SK-N-SH (cell line): ENCODE data around the gene ZNF425. TPM values are rescaled to one million over a fixed set of nuclear protein-coding genes. Genes with fewer than 3 reads are reported as not detected.
"Not testable (repeated sequence)": the region's sequence is repeated elsewhere in the genome, so short reads cannot be mapped to it uniquely, and the experiment has no call there.

Experiments
- CTCF ChIA-PET: fragments of 300-600, 350-600 bp; formaldehyde crosslinking; extraction: SDS; loops from one replicate; lab custom pipeline; 2021; lab: Yijun Ruan, JAX
- POLR2A ChIA-PET: fragments of 350-600 bp; sonication (Branson Sonifier 250); formaldehyde crosslinking; extraction: SDS; loops from one replicate; lab custom pipeline; 2020; ENCODE audit warnings: antibody characterized with exemption, inconsistent platforms; lab: Yijun Ruan, JAX
- DNase-seq: peaks from one replicate; pipeline ENCODE4 v3.0.0; 2012
- H2AFZ ChIP-seq: fragments of 200-600 bp; sonication (generic); 2 replicates; pipeline ENCODE4 v1.8.1; 2016; ENCODE audit warnings: antibody characterized with exemption, mild to moderate bottlenecking, low read depth
- H3F3A ChIP-seq: fragments of 200-600 bp; sonication (generic); replicated peaks from 2 replicates; pipeline ENCODE3; 2016; ENCODE audit warnings: antibody characterized with exemption, mild to moderate bottlenecking; ENCODE audit not compliant: insufficient read depth
- H3K27ac ChIP-seq, 2 experiments: fragments of 200-500 bp in 1 of 2; fragments of 200-600 bp in 1 of 2; sonication (Bioruptor generic) in 1 of 2; sonication (generic), shearing (Covaris generic) in 1 of 2; 2 replicates each; pipeline versions ENCODE4 v1.5.1 to v1.6.1; 2014 to 2016; ENCODE audit warnings: low read depth in 2 of 2, inconsistent platforms in 1 of 2, low read length in 1 of 2, mild to moderate bottlenecking in 1 of 2, mixed read lengths in 1 of 2
- H3K27me3 ChIP-seq: fragments of 200-600 bp; sonication (generic), shearing (Covaris generic); 2 replicates; pipeline ENCODE4 v1.6.1; 2016; ENCODE audit warnings: mixed run types; ENCODE audit not compliant: insufficient read depth
- H3K36me3 ChIP-seq, 2 experiments: fragments of 200-500 bp in 1 of 2; fragments of 200-600 bp in 1 of 2; sonication (Bioruptor generic) in 1 of 2; sonication (generic) in 1 of 2; replicated peaks in 1 of 2; 2 replicates each; pipeline versions ENCODE3 to v1.5.1; 2014 to 2016; ENCODE audit warnings: low read length in 1 of 2, mild to moderate bottlenecking in 1 of 2; ENCODE audit not compliant: insufficient read depth in 2 of 2, control insufficient read depth in 1 of 2
- H3K4me1 ChIP-seq, 2 experiments: fragments of 200-500 bp in 1 of 2; fragments of 200-600 bp in 1 of 2; sonication (Bioruptor generic) in 1 of 2; sonication (generic), shearing (Covaris generic) in 1 of 2; 2 replicates each; pipeline versions ENCODE4 v1.5.1 to v1.6.1; 2014 to 2016; ENCODE audit warnings: low read depth in 1 of 2, low read length in 1 of 2, mixed run types in 1 of 2; ENCODE audit not compliant: insufficient read depth in 2 of 2, control insufficient read depth in 1 of 2
- H3K4me2 ChIP-seq: fragments of 200-600 bp; sonication (generic), shearing (Covaris generic); 2 replicates; pipeline ENCODE4 v1.6.1; 2017; ENCODE audit warnings: mixed run types
- H3K4me3 ChIP-seq, 2 experiments: fragments of 200-500 bp in 1 of 2; fragments of 200-600 bp in 1 of 2; sonication (Bioruptor generic) in 1 of 2; sonication (generic), shearing (Covaris generic) in 1 of 2; 2 replicates each; pipeline versions ENCODE4 v1.5.1 to v1.8.1; 2014 to 2016; ENCODE audit warnings: low read depth in 2 of 2, inconsistent platforms in 1 of 2, low read length in 1 of 2, mild to moderate bottlenecking in 1 of 2, mixed read lengths in 1 of 2, moderate library complexity in 1 of 2
- H3K79me2 ChIP-seq: fragments of 200-600 bp; sonication (generic); 2 replicates; pipeline ENCODE4 v1.8.1; 2017; ENCODE audit warnings: mild to moderate bottlenecking; ENCODE audit not compliant: insufficient read depth
- H3K9ac ChIP-seq: fragments of 200-600 bp; sonication (generic); 2 replicates; pipeline ENCODE4 v1.6.1; 2017; ENCODE audit warnings: mixed run types
- H3K9me2 ChIP-seq: fragments of 200-600 bp; sonication (generic); 2 replicates; pipeline ENCODE4 v1.6.1; 2017; ENCODE audit warnings: mixed run types
- H3K9me3 ChIP-seq: fragments of 200-600 bp; sonication (generic); 2 replicates; pipeline ENCODE4 v1.6.1; 2017; ENCODE audit warnings: mixed run types, mild to moderate bottlenecking, moderate library complexity
- H4K20me1 ChIP-seq: fragments of 200-600 bp; sonication (generic); 2 replicates; pipeline ENCODE4 v1.6.1; 2017; ENCODE audit warnings: mild to moderate bottlenecking, mixed run types; ENCODE audit not compliant: insufficient read depth
- FOXJ3 ChIP-seq: sonication (generic); formaldehyde crosslinking; IDR thresholded peaks from 2 replicates; pipeline ENCODE4 v1.5.1; 2020; ENCODE audit warnings: mild to moderate bottlenecking, missing genetic modification reagents
- GABPA ChIP-seq: IDR thresholded peaks from 2 replicates; pipeline ENCODE4 v1.4.0; 2012; ENCODE audit warnings: low read depth, mild to moderate bottlenecking
- JUND ChIP-seq: IDR thresholded peaks from 2 replicates; pipeline ENCODE4 v1.4.0; 2012
- RFX5 ChIP-seq: IDR thresholded peaks from 2 replicates; pipeline ENCODE4 v1.6.1; 2012; ENCODE audit warnings: mild to moderate bottlenecking, improper control_type of control experiment, low read length
- TAF1 ChIP-seq: IDR thresholded peaks from 2 replicates; pipeline ENCODE4 v1.6.1; 2012; ENCODE audit warnings: low read depth, mild to moderate bottlenecking, low read length, moderate library complexity, borderline replicate concordance
- YY1 ChIP-seq: IDR thresholded peaks from 2 replicates; pipeline ENCODE4 v1.4.0; 2012; ENCODE audit warnings: low read depth, mild to moderate bottlenecking
- WGBS: methylation state at CpG from one replicate; pipeline ENCODE4 v1.1.6; 2017; ENCODE audit warnings: low lambda C conversion rate; 5-methylcytosine and 5-hydroxymethylcytosine counted together
- polyA plus RNA-seq, 3 experiments: library from polyadenylated mRNA; depleted of rRNA; stranded (reverse); fragments of >200 nt; gene quantifications; 2 replicates each; pipeline ENCODE4 v1.2.3, GENCODE V29; 2012
- TF ChIP-seq, protein P1 (sequence below): IDR thresholded peaks from 2 replicates; pipeline ENCODE4 v1.6.1; 2012; ENCODE audit warnings: mild to moderate bottlenecking, low read depth, low read length, moderate library complexity
- TF ChIP-seq, protein P2 (sequence below): IDR thresholded peaks from 2 replicates; pipeline ENCODE4; 2012

ZNF425 gene
- polyA plus RNA-seq, 1 of the 3 experiments (the other 2 are of a cell fraction) = 1.4 TPM

DNA sequence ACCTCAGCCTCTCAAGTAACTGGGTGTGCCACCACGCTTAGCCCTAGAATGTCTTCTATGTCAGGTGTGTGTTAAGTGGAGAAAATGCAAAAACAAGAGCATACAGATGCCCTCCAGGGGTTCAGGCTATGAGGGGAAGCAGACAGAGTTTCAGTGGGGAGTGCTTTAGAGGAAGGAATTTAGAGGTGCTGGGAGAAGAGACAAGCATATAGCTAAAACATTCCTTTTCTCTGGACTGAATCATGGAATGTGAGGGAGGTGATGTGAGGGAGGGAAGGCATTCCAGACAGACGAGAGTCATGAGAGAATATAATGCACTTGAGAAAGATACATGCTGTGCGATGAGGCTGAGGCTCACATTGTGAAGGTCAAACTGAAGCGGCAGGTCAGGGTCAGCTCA, 29.0 kb downstream of the ZNF425 start:
- Histone ChIP-seq H3K36me3 (no peaks in the 10 kb centered on the region), H3K27ac (no peak overlapping the region), H4K20me1 (no peaks in the 10 kb centered on the region), H3K79me2 (no peaks in the 10 kb centered on the region), H3K9me2 (no peaks in the 10 kb centered on the region), H3K9ac (no peak overlapping the region), H3K27me3 (no peaks in the 10 kb centered on the region), H2AFZ (0 out of 2 replicates have a peak overlapping the region, but pooled peaks have one; percentile 1), H3K9me3 (no peaks in the 10 kb centered on the region), H3F3A (peaks cover 8% of the 10 kb centered on the region), H3K4me1 (no peaks in the 10 kb centered on the region), H3K4me2 (no peak overlapping the region), H3K4me3 (no peak overlapping the region)
- TF ChIP-seq YY1 (no peak), TAF1 (no peak), FOXJ3 (CRISPR knock-in tag) (no peak), RFX5 (no peak)
- TF ChIP-seq, protein P1, sequence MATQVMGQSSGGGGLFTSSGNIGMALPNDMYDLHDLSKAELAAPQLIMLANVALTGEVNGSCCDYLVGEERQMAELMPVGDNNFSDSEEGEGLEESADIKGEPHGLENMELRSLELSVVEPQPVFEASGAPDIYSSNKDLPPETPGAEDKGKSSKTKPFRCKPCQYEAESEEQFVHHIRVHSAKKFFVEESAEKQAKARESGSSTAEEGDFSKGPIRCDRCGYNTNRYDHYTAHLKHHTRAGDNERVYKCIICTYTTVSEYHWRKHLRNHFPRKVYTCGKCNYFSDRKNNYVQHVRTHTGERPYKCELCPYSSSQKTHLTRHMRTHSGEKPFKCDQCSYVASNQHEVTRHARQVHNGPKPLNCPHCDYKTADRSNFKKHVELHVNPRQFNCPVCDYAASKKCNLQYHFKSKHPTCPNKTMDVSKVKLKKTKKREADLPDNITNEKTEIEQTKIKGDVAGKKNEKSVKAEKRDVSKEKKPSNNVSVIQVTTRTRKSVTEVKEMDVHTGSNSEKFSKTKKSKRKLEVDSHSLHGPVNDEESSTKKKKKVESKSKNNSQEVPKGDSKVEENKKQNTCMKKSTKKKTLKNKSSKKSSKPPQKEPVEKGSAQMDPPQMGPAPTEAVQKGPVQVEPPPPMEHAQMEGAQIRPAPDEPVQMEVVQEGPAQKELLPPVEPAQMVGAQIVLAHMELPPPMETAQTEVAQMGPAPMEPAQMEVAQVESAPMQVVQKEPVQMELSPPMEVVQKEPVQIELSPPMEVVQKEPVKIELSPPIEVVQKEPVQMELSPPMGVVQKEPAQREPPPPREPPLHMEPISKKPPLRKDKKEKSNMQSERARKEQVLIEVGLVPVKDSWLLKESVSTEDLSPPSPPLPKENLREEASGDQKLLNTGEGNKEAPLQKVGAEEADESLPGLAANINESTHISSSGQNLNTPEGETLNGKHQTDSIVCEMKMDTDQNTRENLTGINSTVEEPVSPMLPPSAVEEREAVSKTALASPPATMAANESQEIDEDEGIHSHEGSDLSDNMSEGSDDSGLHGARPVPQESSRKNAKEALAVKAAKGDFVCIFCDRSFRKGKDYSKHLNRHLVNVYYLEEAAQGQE = no peak
- WGBS = 60% methylated on average over 4 of the region's 4 CpGs
- ChIA-PET POLR2A (no interaction called here), CTCF (interaction anchor here (1.0 to 1.6 kb wide), 4 partner anchors 29 to 49 kb away, joined by 3 to 5 read pairs (median 4); partner anchors contain the start of genes ZNF398 and ZNF425)
- DNase-seq = no peak

- H2AFZ ChIP-seq = 0 out of 2 replicates have a peak overlapping the region, but pooled peaks have one; percentile 0
- H3K27me3 ChIP-seq = no peaks in the 10 kb centered on the region
- POLR2A ChIA-PET = no interaction called here
- H3K9me3 ChIP-seq = no peaks in the 10 kb centered on the region
- H3K9ac ChIP-seq = no peak overlapping the region
- H3F3A ChIP-seq = peaks cover 20% of the 10 kb centered on the region
- H3K27ac ChIP-seq = no peak overlapping the region
- no peaks in the 10 kb centered on the region for H4K20me1 ChIP-seq
- WGBS = 80% methylated on average over 4 of the region's 4 CpGs
- H3K4me2 ChIP-seq = no peak overlapping the region
- DNase-seq = no peak
- no peak overlapping the region for H3K4me3 ChIP-seq
- H3K9me2 ChIP-seq = no peaks in the 10 kb centered on the region
- CTCF ChIA-PET = interaction anchor here (1.2 to 1.9 kb wide), 3 partner anchors 27 to 88 kb away, joined by 5 to 6 read pairs (median 5); no protein-coding TSS in a partner anchor
- H3K36me3 ChIP-seq = peaks cover 0 to 4% of the 10 kb centered on the region in 2 experiments
- no peaks in the 10 kb centered on the region; a peak in 1 of 4 replicates for H3K4me1 ChIP-seq
- no peak for TF ChIP-seq GABPA
- TF ChIP-seq, protein P2, sequence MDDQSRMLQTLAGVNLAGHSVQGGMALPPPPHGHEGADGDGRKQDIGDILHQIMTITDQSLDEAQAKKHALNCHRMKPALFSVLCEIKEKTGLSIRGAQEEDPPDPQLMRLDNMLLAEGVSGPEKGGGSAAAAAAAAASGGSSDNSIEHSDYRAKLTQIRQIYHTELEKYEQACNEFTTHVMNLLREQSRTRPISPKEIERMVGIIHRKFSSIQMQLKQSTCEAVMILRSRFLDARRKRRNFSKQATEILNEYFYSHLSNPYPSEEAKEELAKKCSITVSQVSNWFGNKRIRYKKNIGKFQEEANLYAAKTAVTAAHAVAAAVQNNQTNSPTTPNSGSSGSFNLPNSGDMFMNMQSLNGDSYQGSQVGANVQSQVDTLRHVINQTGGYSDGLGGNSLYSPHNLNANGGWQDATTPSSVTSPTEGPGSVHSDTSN = no peak
- no peak for TF ChIP-seq JUND
- TF ChIP-seq, all 33 proteins: peak for 0
- peaks cover 22% of the 10 kb centered on the region for H3K79me2 ChIP-seq
These were observed 32.9 kb downstream of the ZNF425 start for GRCh38 chr7:149093228-149093627.

DNA sequence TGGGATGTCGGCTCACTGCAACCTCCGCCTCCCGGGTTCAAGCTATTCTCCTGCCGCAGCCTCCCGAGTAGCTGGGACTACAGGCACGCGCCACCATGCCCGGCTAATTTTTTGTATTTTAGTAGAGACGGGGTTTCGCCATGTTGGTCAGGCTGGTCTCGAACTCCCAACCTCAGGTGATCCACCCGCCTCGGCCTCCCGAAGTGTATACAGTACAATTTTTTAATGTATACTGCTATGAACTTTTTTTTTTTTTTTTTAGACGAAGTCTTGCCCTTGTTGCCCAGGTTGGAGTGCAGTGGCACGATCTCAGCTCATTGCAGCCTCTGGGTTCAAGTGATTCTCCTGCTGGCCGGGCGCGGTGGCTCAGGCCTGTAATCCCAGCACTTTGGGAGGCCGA, 33.9 kb downstream of the ZNF425 start:
- 97% methylated on average over 20 of the region's 20 CpGs for WGBS
- not testable (repeated sequence) for H3K4me1 ChIP-seq, H3K9me2 ChIP-seq, H3K9me3 ChIP-seq, H3K27me3 ChIP-seq, H3K27ac ChIP-seq, H4K20me1 ChIP-seq, H3K4me3 ChIP-seq, H2AFZ ChIP-seq, DNase-seq, H3K9ac ChIP-seq, H3K4me2 ChIP-seq, H3K36me3 ChIP-seq
- ChIA-PET POLR2A (interaction anchor here (0.7 kb wide), 2 partner anchors 17 to 34 kb away, joined by 3 read pairs; partner anchors contain the start of gene ZNF425), CTCF (interaction anchor here (1.8 to 1.9 kb wide), 2 partner anchors 26 to 34 kb away, joined by 5 to 10 read pairs; partner anchors contain the start of gene ZNF425)
- H3F3A ChIP-seq = peaks cover 20% of the 10 kb centered on the region
- peaks cover 31% of the 10 kb centered on the region for H3K79me2 ChIP-seq
